ENCODE measurements around the gene TMEM200B.

TMEM200B gene

GRCh38 chr1:29077155-29077554 lies 46.5 kb downstream of the TMEM200B start:
- DNase-seq (ENCODE audit: low read depth): no peak
- no peak for TF ChIP-seq CTCF (conservative IDR thresholded peaks at IDR 0.05; ENCODE audit: low read depth, low read length)
- H3K4me3 ChIP-seq (ENCODE audit: low read length): no peak overlapping the region
